IPS-15b (cell line): ENCODE data around the gene CABCOCO1.

Experiments used
- H3K27me3 ChIP-seq: one replicate; pipeline ENCODE4 v1.6.1; 2013; ENCODE audit warnings: low read length; ENCODE audit not compliant: control insufficient read depth, insufficient read depth
- H3K36me3 ChIP-seq: one replicate; pipeline ENCODE4 v1.6.1; 2013; ENCODE audit warnings: low read length; ENCODE audit not compliant: control insufficient read depth, insufficient read depth
- H3K4me1 ChIP-seq: one replicate; pipeline ENCODE4 v1.6.1; 2013; ENCODE audit warnings: mild to moderate bottlenecking, low read length; ENCODE audit not compliant: control insufficient read depth, insufficient read depth
- H3K4me3 ChIP-seq: one replicate; pipeline ENCODE4 v1.5.1; 2013; ENCODE audit warnings: low read depth, low read length
- H3K9ac ChIP-seq: one replicate; pipeline ENCODE4 v1.6.1; 2013; ENCODE audit warnings: low read depth, mild to moderate bottlenecking, low read length
- H3K9me3 ChIP-seq: one replicate; pipeline ENCODE4 v1.6.1; 2013; ENCODE audit warnings: mild to moderate bottlenecking, low read length; ENCODE audit not compliant: control insufficient read depth, insufficient read depth

Gene CABCOCO1

DNA sequence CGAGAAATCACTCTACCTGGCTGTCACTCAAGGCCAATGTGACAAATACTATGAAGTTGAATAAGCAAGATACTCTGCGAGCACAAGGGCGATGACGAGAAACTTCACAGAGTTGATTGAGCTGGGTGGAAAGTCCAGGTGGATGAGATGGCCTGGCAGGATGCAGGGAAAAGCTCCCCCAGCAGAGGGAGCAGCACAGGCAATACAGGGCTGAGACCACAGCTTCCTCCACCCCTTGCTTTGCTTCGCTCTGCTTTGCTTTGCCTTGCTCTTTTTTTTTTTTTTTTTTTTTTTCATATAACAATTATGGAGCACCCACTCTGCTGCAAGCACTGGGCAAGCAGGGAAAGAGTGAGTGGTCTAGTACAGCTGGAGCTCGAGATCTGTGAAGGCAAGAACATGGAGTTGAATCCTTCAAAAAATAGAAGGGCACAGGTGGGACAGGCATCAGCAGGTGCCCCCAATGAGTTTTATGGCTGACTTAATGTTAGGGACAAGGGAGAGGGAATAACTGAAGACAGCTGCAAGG is 88.3 kb downstream of the CABCOCO1 start:
- no peaks in the 10 kb centered on the region for H3K36me3 ChIP-seq
- no peak overlapping the region for H3K9ac ChIP-seq
- no peak overlapping the region for H3K4me3 ChIP-seq
- H3K9me3 ChIP-seq = no peaks in the 10 kb centered on the region
- no peaks in the 10 kb centered on the region for H3K27me3 ChIP-seq
- H3K4me1 ChIP-seq = peaks cover 11% of the 10 kb centered on the region

DNA sequence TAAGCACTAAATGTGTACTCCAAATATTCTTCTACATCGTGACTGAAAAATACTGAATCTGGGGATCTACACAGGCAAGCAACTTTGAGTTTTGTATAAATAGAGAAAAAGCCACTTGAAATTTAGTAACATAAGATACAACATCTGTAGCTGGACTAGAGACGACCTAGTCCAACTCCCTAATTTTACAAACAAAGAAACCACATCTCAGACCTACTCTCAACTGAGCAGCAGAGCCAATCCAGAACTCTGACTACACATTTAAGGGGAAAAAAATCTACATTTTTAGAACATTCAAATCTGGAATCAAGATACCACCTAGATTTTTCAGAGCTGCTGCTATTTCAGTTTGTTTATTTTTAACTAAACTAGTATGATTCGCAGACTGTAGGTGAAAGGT is 88.9 kb downstream of the CABCOCO1 start:
- Histone ChIP-seq H3K4me3 (no peak overlapping the region), H3K9ac (no peak overlapping the region), H3K27me3 (no peaks in the 10 kb centered on the region), H3K36me3 (no peaks in the 10 kb centered on the region), H3K9me3 (no peaks in the 10 kb centered on the region), H3K4me1 (peaks cover 11% of the 10 kb centered on the region)

DNA sequence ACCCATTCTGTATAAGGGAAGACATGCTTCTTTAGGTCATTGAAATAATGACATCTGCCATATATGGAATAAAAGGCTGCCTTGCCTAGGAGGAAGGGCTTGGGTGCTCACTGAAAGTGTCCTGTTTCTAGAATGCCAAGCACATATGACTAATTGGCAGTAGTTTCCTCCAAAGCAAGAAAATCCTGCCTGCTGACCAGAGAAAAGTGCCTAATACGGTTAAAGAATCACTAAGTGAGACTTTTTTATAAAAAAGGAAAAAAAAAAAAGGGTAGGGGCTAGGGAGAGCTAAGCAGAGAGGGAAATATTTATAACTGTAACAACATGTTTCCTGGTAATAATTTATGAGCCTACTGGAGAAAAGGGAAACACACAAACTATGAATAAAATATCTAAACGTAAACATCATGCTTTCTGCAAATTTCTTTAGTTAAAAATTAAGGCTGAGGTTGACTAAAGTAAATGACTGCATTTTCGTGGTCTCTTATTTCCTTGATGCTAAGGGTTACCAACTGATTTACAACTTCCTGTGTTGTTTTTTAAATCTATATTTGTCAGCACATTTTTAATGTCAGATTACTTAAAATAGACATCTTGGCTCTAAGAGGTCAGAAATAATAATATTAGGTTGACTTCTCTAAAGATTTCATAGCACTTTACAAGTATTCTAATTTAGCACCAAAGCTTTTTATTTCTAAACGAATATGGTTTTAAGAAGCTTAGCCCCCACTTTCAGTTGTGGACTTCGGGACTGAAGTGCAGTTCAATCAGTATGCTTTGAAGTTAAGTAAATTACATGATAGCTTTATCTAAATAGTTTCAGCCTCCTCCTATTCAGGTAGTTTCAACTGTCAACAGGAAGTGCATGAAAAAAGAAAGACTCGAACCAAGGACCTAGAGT is 89.6 kb downstream of the CABCOCO1 start:
- no peak overlapping the region for H3K9ac ChIP-seq
- H3K4me1 ChIP-seq = peaks cover 11% of the 10 kb centered on the region
- H3K36me3 ChIP-seq = no peaks in the 10 kb centered on the region
- H3K4me3 ChIP-seq = no peak overlapping the region
- H3K9me3 ChIP-seq = no peaks in the 10 kb centered on the region
- no peaks in the 10 kb centered on the region for H3K27me3 ChIP-seq

DNA sequence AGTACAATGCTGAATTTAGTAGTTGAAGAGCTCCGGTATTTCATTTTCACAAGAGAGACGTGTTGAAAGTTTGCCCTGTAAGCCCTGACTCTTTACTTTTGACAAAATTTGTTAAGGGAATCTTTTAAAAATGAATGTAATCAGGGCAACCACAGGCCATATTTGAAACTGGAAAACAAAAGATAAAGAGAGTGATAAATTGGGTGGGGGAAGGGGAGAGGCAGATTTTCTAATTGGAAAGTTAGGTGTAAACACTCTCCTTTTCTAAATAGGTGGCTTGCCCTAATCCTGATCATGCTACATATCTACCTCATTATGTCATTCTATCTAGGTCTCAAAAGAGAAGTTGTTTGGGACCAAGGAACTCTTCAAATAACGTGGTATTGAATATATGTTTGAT is 90.7 kb downstream of the CABCOCO1 start:
- H3K9ac ChIP-seq = no peak overlapping the region
- no peaks in the 10 kb centered on the region for H3K27me3 ChIP-seq
- H3K36me3 ChIP-seq = no peaks in the 10 kb centered on the region
- peaks cover 15% of the 10 kb centered on the region for H3K4me1 ChIP-seq
- no peak overlapping the region for H3K4me3 ChIP-seq
- no peaks in the 10 kb centered on the region for H3K9me3 ChIP-seq

DNA sequence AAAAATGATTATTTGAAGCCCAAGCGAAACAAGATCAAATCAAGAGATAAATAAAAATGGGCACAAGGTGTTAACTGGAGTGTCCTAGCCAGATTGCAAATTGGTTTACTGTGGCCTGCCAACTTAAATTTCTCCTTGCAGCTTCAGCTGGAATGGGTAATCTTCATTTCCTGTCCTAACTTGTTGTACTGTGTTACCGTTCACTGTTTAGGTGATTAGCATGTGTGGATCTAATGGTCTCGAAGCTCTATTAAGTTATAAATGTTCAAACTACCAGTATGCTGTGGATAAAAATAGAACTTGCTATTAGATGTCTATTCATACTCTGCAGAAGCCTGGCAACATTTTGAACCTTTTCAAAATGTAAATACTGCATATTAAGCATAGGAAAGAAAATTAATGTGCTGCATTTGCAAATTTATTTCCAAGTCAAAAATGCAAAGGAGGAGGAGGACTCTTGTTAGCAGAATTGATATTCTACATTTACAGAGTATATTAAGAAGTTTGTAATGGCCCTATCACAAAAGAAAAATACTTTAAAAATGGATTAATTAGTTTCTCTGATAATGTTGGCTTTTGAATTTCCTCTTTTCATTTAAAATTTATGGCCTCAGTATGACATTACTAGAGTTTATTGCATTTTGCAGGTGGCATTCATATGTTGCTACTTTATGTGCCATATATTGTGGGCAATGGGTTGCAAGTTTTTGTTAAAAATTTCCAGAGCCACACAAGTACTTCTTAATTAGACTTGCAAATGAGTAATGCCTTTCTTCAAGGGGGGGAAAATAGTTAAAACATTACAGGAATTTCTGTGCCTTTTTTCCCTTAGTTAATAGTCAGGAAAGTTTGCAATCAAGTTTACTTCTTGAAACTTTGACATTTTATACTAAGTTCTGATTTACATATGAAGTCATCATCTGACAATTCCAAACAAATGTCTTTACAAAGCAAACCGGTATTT is 92.1 kb downstream of the CABCOCO1 start:
- Histone ChIP-seq H3K36me3 (no peaks in the 10 kb centered on the region), H3K9ac (no peak overlapping the region), H3K4me3 (no peak overlapping the region), H3K9me3 (no peaks in the 10 kb centered on the region), H3K4me1 (peaks cover 15% of the 10 kb centered on the region), H3K27me3 (no peaks in the 10 kb centered on the region)

DNA sequence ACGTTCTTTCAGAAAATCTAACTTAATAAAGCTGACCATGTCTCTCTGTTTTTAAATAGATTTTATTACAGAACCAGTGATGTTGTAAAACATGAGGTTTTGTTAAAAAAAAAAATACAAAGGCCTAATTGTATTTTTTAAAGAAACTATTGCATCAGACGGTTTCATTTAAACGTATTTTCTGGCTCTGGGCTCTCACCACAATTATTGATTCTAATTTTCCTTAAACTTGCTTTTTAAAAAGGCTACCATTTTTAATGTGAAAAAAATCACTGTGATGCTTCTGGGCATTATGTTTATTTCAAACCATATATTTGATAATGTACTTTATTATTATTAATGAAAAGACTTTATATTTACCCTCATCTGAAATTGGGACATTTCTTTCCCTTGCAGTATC is 94.3 kb downstream of the CABCOCO1 start:
- Histone ChIP-seq H3K4me3 (no peak overlapping the region), H3K9me3 (no peaks in the 10 kb centered on the region), H3K36me3 (no peaks in the 10 kb centered on the region), H3K27me3 (no peaks in the 10 kb centered on the region), H3K4me1 (peaks cover 15% of the 10 kb centered on the region), H3K9ac (no peak overlapping the region)

DNA sequence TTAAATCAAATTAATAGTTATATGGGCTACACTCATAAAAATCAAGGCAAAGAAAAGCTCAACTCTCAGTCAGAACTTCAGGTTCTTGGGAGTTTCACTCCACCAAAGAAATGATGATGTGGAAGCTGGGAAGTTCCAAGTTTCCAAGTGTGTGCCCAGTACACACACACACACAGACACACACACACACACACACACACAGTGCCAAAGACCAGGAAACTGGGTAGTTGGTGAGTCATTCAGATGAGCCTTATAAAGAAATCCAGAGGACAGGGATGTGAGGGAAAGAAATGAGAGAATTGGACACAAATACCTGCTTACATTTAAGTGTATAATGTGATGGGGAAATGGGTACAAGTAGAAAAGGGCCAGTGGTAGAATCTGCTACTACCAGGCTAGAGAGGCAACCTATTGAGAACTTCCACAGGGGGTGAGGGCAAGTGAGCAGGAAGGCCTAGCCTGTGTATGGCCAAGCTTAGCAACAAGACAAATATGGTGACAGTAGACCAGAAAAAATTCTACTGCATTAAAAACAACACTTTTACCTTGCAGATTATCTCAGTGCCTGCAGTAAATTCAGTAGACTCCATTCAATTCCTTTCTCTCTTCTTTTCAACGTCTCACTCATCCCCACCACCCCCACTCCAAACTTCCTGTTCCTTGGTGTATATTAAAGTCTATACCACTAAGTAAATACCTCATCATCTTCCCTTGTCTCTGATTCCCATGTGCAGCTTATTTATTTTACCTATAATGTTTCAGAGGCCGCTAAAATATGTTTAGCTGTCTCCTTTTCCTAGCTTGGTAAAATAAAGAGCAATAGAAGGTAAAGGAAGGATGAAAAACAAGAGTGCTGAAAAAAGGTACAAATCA is 95.0 kb downstream of the CABCOCO1 start:
- Histone ChIP-seq H3K9me3 (no peaks in the 10 kb centered on the region), H3K9ac (no peak overlapping the region), H3K4me3 (no peak overlapping the region), H3K36me3 (no peaks in the 10 kb centered on the region), H3K4me1 (peaks cover 12% of the 10 kb centered on the region), H3K27me3 (no peaks in the 10 kb centered on the region)

DNA sequence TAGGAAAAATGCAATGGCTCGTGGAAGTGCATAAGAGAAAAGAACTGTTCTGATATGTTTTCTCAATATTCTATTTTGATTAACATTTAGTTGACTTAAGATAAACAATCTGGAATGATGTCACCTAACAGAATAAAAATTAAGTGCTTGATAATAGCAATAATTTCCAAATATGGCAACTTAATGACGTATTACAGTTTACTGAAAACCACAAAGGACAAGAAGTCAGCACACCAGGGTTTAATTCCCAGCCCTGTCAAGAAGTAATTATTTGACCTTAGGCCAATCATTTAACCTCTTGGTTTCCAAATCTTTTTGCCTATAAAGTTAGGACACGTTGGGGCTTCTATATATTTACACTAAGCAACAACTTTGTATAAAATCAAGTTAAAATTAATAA is 95.7 kb downstream of the CABCOCO1 start:
- H3K4me3 ChIP-seq = no peak overlapping the region
- H3K27me3 ChIP-seq = no peaks in the 10 kb centered on the region
- no peaks in the 10 kb centered on the region for H3K9me3 ChIP-seq
- H3K36me3 ChIP-seq = no peaks in the 10 kb centered on the region
- H3K9ac ChIP-seq = no peak overlapping the region
- peaks cover 12% of the 10 kb centered on the region for H3K4me1 ChIP-seq

DNA sequence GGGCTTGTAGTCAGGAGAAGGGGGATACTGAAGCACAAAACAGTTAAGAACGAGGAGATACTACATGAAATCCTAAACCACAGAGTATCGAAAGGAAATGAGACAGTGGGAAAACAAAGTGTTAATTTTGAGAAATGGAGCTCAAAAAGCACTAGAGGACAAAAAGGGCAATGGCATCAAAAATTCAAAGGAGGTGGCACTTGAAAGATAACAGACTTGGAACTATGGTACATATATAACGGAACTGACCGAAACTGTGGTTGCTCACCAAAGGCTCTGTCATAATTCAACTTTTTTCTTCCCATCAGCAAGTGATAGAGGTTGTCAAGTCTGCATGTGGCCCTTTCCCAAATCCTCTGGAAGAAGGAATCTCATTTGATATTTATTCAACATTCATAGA is 97.0 kb downstream of the CABCOCO1 start:
- H3K4me1 ChIP-seq = peaks cover 10% of the 10 kb centered on the region
- no peaks in the 10 kb centered on the region for H3K27me3 ChIP-seq
- H3K36me3 ChIP-seq = no peaks in the 10 kb centered on the region
- no peak overlapping the region for H3K9ac ChIP-seq
- no peak overlapping the region for H3K4me3 ChIP-seq
- no peaks in the 10 kb centered on the region for H3K9me3 ChIP-seq

DNA sequence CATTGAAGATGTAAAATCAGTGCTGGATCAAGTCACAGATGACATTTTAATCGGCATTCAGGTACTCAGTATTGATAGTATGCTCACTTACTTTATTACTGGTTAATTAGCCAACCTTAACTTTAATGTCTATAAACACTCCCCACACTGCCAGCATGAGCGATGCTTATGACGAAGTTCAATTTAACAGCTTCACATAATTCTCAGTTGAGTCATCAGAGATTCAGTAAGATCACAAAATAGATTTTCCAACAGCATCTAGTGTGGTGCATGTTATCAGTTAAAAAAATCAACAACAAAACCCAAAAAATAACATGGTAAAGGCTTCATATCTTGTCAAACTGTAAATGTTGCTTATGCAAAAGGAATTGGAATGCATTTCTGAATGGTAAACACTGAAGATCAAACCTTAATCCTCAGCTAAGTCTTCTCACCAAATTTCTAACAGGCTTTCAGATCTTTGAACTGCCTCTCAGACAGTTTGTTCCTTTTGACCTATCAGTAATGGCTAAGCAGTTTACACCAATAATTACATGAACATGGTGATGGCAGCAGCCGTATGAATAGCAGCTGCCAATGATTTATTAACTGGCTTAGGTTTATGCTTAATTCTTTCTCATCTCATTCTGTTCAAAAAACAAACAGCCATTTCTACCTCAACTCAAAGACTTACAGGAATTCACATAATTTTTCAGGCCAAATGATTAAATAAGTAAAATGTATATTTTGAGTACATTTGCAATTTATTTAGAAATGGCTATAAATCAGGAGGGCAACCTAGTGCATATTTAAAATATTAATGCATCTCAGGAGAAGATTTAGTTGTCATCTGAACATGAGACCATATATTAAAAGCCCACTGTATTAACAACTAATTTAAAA is 98.5 kb downstream of the CABCOCO1 start:
- Histone ChIP-seq H3K4me3 (no peak overlapping the region), H3K4me1 (peaks cover 4% of the 10 kb centered on the region), H3K9me3 (no peaks in the 10 kb centered on the region), H3K9ac (no peak overlapping the region), H3K36me3 (no peaks in the 10 kb centered on the region), H3K27me3 (no peaks in the 10 kb centered on the region)
